ENCODE measurements around the gene CNGA1.

The CNGA1 gene

DNA sequence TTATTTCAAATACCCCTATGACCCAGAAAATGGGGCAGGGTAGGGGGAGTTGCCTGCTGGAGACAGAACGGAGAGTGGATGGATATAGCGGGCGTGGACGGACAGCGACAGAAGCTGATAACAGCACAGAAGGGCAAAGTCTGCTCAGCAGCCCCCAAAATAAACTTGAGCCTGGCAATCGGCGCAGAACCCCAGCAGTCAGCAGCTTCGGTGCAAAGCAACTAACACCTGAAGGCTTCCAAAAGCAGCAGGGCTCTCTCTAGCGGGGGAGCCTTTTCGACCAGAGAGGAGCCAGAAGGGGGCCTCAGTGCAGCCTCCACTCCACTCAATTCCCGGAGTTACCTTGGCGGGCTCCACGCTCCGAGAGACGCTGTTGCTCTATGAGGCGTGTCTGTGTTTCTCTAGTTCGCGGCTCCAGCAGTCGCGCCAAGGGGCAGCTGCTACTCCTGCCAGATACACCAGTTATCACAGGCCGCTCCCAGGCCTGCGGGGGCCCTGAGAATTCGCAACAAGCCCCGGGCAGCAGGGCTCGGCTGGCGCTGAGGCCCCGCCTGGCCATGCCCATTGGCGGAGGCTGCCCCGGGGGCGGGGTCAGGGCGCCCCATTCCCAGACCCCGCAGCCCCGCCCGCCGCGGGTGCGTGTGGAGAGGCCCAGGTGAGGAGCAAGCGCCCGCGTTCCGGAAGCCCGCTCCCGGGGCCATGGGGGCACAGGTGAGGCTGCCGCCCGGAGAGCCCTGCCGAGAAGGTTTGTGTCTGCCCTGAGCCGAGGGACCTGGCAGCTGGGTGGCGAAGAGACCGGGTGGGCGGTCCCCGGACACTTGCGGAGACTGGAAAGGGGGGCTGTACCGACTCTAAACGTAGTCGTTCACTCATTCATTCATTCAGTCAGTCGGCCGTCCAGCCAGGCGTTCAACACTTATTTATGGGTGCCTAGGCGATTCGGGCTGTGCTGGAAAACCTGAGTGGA is at the start of gene CNGA1, which contains the start of gene NIPAL1:
CNGA1 (minus strand) TSS at position 541 of the 967 bp plus-strand sequence. CDS start 63,992 bp downstream, outside the sequence.
NIPAL1 (plus strand) TSS at position 632 of the 967 bp plus-strand sequence; CDS start at position 700, 68 bp downstream.
- no peak for DNase-seq

- DNase-seq, result no peak
These were observed 49.1 kb upstream of the CNGA1 start for GRCh38 chr4:48065587-48066052.

DNA sequence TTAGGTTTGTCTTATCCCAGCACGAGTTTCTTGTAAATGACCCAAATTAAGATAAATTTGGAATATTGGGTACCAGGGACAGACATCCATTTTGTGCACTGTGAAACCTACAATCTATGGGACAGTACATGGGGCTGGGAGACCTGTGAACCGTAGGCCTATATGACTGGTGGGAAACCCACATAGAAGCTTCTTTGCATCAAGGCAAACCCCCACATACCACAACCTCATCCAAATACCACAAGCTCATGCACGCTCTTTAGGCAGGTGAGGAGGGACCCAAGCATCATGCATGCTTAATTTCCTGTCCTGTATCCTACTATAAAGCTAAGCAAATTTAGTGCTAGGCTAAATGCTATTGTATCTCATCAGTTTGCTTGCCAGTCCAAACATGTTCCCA is 47.9 kb upstream of the CNGA1 start:
- no peak for DNase-seq

GRCh38 chr4:48058617-48059530 is 42.4 kb upstream of the CNGA1 start:
- DNase-seq, result no peak

DNA sequence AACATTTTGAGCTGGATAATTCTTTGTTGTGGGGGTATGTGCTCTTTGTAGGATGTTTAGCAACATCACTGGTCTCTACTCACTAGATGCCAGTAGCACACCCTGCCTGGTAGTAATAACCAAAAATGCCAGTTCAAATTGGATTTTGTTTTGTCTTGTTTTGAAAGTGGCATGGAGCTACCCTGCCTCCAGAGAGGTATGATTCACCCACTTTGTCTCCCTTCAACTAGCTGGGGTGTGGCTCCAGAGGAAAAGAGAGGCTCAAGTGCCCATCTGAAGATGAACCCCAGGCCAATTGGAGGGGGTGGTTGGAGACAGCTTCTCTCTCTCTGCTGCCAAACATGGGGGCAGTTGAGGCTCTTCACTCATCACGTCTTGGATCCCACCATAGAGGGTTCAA is 34.6 kb upstream of the CNGA1 start:
- DNase-seq, result no peak

- no peak for DNase-seq
These were observed 33.0 kb upstream of the CNGA1 start for GRCh38 chr4:48049483-48049882.

DNA sequence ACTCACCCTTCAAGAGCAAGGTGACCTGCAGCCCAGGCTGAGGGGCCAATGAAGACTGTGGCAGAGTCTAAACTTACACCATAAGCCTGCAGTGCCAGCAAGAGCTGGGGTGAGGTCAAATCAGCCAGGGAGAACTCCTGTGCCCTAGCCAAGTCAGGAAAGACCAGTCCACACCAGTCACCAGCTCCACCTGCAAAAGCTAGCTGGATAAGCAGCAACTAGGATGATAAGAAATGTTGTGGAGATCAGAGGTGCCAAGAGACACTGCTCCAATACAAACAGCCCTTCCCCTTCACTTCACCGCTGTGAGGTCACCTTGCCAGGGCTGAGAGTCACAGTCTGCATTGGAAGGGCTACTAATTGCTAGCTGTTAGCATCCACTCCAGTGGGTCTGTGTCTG is 31.4 kb upstream of the CNGA1 start:
- no peak for DNase-seq

DNA sequence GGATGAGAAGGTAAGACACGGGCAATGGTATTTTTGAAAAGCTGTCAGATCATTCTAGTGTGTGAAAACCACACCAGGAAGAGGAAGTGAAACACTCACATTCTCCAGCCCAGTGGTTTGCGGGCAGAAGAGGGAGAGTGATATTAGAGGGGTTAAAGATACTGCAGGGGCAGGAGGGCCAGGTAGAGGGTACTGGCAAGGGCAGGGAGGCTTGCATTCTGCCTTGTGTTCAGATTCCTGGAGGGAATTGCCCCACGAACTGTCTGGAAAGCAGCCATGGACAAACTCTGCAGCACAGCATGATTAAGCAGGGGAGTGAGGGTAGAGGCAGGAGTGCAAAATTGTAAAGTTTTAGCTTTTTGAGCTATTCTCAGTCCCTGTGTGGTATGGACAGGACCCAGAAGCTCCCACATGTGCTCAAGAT is 31.0 kb upstream of the CNGA1 start:
- DNase-seq, result no peak

DNA sequence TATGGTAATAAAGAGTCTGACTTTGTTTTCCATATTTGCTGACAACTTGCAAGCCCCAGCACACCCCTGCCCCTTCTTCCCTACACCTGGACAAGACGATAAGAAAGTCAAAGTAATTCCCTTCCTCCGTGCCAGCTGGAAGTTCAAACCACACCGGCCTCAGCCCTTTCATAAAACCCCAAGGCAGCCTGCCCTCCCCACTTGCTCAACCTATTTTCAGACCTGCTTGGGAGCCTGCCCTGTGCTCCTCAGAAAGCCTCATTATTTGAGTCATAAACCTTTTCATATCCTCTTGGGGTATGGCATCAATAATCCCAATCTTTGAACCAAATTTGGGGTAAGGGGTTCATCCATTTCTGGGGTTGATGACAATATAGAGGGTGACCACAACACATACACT is 29.6 kb upstream of the CNGA1 start:
- DNase-seq, result no peak

- DNase-seq, result no peak
These were observed 27.8 kb upstream of the CNGA1 start for GRCh38 chr4:48044298-48044697.

- DNase-seq, result no peak
These were observed 27.0 kb upstream of the CNGA1 start for GRCh38 chr4:48043504-48043903.

GRCh38 chr4:48042979-48043461 is 26.5 kb upstream of the CNGA1 start:
- no peak for DNase-seq

- no peak for DNase-seq
These were observed 25.2 kb upstream of the CNGA1 start for GRCh38 chr4:48041535-48042137.

DNA sequence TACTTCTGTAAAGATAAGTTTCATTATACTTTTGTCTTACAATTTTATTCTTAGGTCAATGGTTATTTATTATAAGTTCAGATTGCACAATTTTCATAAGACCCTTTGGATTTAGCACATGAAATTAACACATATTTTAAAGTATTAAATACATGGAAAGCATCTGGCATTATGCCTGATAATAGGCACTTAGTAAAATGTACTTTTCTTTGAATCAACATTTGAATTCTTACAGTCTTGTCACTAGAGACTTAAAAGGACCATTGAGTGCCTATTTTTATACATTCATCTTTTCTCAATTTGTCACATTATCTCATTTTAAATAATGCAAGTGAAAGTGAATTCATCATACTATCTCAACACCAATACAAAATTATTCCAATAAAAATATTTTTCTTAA is 23.1 kb upstream of the CNGA1 start:
- DNase-seq, result no peak

GRCh38 chr4:48038666-48039065 is 22.2 kb upstream of the CNGA1 start:
- DNase-seq, result no peak

DNA sequence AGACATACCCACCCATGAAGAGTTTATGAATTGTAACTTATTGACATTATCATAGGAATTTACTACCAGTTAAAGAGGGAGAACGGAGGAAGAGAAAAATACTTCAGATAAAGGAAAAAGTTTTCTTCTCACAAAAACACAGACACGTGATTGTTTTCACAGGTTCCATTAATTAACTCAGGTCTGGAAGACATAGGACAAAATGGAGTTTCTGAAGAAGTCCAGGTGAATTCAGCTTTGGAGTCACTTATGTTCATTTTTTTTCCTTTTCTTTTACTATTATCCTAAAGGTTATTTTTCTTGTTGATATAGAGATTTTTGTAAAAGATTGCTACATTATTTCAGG is 20.6 kb upstream of the CNGA1 start:
- DNase-seq, result no peak

DNA sequence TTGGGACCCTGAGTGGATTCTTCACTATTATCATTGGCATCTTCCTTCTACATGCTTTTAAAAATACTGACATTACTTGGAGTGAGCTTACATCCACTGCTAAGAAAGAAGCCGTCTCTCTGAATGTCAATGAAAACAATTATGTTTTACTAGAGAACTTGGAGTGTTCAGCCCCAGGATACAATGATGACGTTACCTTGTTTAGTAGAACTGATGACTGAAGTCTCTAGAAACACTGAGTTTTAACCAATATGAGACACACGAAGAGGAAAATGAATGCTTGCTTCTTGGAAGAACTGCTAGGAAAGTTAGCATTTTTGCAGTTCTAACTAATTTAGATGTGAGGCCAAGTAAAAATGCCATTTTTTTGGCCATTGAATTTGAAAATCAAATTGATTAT is 19.5 kb upstream of the CNGA1 start:
- no peak for DNase-seq

- no peak for DNase-seq
These were observed 17.4 kb upstream of the CNGA1 start for GRCh38 chr4:48033825-48034413.

- DNase-seq, result no peak
These were observed 16.9 kb upstream of the CNGA1 start for GRCh38 chr4:48033412-48033811.

DNA sequence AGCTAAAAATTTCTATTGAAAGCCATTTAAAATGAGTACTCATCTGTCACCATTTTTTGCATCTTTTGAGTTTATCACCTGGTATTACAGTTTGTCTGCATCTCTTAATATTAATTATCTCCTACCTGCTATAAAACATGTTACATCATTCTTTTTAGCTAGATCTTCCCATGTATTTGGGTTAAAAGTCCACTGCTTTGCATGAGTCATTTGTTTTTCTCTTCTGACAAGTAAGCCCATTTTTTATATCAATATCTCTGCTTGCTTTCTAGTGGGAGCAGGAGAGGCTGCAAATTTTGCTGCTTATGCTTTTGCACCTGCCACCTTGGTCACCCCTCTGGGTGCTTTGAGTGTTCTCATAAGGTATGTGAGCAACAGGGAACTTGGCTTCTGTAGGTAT is 16.2 kb upstream of the CNGA1 start:
- no peak for DNase-seq

DNA sequence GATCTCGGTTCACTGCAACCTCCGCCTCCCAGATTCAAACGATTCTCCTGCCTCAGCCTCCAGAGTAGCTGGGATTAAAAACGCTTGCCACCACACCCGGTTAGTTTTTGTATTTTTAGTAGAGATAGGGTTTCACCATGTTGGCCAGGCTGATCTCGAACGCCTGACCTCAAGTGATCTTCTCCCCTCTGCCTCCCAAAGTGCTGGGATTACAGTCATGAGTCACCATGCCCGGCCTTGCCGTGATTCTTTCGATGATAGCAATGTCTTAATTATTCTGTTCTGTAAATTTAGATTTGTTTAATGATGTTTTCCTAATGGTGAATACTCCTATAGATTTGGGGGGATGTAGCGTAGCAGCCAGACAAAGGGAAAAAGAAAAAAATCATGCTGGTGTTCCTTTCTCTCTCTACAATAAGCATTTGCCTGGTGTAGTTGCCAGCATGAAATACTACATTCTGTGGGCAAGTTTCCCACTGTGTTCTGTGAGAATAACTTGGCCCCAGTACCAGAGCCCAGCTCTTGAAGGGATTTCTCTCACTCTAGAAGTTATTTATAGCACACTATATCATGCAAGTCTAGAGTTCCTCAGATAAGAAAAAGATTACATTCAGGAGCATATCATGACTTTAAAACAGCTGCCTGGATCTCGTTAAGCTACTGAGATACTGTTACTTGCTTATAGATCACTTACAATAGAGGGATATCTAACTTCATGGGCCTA is 15.5 kb upstream of the CNGA1 start:
- no peak for DNase-seq

DNA sequence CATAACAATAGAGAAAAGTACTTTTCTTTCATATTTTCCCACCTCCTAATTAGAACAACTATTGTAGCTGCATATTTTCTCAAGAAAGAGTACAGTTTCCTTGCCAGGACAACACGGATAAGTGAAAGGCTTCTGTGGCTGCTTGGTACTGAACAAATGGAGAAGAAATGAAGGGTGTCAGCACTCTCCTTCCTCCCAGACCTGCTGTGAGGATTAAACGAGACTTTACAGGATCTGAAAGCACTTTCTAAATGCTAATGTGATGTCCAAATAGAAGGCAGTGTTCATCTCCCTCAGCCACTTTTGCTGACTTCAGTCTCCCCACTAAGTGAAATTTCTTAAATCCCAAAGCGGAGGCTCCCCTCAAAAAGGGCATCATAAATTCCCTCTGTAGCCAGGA is 14.0 kb upstream of the CNGA1 start:
- no peak for DNase-seq

Data from cortex of kidney (tissue), 1 donor.